HG03520 (cell line): ENCODE data around the gene RABEPK.
"Not testable (repeated sequence)": the region's sequence is repeated elsewhere in the genome, so short reads cannot be mapped to it uniquely, and the experiment has no call there.

Experiments used
- ATAC-seq: cut with Tn5 transposase; IDR thresholded peaks from one replicate; pipeline ENCODE4 v1.9.1; 2021; ENCODE audit warnings: mild to moderate bottlenecking, moderate library complexity; ENCODE audit not compliant: unreplicated experiment

RABEPK gene

DNA sequence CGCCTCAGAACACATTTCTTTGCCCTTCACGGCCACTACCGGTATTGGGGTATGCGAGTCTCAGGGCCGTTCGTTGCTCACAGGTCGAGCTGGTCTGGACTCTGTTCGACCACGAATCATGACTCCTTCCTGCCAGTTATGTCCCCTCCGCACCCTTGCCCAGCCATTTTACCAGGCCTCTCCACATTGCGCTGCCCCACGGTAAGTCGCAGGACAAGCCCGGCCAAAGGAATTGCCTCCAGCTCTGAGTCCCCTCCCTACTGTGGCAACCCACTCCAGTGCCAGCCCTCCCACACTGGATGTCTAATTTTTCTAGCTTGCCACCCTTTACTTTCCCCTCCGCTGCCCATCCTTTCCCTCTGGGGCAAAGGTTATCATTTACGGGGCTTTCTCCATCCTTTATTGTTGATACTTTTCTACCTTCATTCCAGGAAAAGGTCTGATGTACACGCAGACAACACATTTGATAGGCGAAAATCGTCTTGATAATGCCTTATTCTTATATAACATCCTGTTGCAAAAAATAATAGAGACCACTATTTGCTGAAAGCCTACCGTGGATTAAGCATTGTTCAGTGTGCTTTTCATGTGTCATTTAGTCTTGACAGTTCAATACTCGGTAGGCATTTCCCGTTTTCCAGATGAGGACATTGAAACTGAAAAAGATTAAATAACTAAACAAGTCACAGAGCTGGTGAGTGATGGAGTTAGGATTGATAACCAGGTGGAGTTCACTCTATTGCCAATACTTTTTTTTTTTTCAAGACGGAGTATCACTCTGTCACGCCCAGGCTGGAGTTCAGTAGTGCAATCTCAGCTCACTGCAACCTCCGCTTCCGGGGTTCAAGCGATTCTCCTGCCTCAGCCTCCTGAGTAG is 41.8 kb downstream of the RABEPK start:
- no peak for ATAC-seq

DNA sequence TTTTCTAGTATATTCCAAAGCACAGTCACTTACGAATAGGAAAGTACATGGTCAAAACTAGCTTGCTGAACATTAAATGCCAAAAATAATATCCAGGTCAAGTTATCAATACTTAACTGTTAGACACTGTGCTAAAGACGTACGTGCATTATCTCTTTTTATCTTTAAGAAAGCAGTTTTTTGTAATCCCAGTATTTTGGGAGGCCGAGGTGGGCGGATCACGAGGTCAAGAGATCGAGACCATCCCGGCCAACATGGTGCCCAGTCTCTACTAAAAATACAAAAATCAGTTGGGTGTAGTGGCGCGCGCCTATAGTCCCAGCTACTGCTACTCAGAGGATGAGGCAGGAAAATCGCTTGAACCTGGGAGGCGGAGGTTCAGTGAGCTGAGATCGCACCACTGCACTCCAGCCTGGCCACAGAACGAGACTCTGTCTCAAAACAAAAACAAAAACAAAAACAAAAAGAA is 43.5 kb downstream of the RABEPK start:
- ATAC-seq, result no peak

DNA sequence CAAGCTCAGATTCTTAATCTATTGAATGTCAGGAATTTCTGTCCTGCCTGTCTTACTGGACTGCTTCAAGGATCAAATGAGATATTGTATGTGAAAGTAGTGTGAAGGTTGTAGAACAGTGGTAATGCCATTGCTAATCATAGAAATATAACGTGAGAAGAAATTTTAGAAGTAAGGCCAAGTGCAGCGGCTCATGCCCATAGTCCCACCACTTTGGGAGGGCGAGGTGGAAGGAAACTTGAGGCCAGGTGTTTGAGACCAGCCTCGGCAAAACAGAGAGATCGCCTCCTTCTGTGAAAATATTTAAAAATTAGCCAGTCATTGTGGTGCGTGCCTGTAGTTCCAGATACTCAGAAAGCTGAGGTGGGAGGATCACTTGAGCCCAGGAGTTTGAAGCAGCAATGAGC is 45.9 kb downstream of the RABEPK start:
- ATAC-seq, result no peak

- no peak for ATAC-seq
Measured at GRCh38 chr9:125254231-125254630, 53.9 kb downstream of the RABEPK start.

GRCh38 chr9:125255781-125256391 is 55.5 kb downstream of the RABEPK start:
- no peak for ATAC-seq

- no peak for ATAC-seq
Measured at GRCh38 chr9:125258160-125258785, 57.9 kb downstream of the RABEPK start.

DNA sequence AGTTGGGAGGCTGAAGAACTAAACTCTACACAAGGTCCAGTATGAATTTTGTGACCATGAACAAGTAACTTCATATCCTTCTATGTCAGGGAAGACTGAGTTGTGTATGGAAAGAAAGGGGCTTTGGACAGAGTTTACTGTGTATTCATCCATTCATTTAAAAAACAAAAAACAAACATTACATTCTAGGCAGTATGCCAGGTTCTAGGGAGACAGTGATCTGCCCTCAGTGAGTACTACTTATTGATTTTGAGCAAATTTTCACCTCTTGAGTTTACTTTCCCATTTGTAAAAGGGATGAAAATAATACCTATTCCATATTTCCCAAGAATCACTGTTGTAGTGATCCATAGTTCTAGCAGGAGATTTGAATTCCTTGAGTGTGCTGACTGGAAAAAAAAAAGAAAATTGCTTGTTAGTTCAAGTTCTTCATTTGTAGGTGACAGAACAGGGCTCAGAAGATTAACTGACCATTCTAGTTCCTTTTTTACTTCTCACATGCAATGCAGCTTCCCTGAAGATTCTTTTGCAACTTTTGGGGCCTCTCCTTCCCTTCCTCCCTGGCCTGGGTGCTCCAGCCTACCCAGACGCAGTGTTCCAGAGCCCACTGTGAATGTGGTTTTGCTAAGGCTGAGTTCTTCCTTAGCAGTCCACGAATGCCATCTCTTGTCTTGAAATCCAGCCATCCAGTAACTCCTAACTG is 58.6 kb downstream of the RABEPK start:
- no peak for ATAC-seq

DNA sequence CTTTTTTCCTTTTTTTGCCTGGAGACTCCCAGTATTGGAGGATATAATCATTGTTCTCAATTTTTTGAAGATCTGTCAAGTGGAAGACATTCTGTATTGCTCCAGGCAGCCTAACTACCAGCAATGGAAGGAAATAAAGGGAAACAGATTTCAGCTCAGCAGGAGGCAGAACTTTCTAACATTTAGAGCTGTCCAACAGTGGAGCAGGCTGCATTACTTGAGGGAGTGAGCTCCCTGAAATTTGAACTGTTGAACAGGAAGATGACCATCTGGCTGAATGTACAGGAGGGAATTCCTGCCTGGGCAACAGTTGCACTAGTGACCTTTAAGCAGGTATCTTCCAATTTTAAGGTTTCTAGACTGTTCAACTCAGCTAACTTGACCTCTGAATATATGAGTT is 60.2 kb downstream of the RABEPK start:
- ATAC-seq, result no peak

DNA sequence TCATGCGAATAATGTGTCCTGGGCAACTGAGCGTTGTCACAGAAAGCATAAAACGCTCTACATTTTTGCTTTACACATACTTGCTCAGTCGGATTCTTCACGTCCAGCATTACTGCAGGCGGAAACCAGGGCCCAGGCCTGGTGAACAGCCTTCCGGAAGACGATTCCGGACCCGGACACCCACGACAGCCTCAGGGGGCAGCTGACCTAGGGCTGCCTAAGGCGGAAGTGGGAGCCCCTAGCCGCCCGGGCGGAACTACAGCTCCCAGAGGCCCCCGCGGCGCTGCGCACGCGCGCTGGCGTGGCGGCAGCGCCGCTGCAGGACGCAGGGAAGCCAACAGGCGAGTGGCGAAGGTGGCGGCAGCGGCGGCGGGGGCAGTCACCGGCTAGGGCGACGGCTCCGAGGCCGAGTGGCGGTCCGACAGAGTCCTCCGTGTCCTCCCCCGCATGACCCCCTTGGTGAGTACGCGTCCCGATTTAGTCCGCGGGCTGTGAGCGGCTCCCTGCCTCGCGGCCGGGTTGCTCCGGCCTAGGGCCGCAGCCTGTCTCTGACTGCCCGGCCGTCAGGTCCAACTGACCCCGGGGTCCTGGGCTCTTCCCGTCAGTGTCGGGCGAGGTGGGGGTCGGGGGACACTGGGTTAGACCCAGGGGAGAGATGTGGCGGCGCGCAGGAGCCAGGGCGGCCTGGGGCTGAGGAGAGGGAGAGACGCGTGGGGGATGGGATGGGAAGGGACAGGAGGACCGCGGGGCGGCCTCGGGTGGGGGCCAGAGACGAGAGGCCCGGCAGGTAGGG is 61.4 kb downstream of the RABEPK start, which contains the start of gene GAPVD1:
Gene GAPVD1, plus strand, starts transcription at position 326 of the 793 bp plus-strand sequence. CDS start 37,096 bp downstream, outside the sequence.
- peak; percentile 89 for ATAC-seq

DNA sequence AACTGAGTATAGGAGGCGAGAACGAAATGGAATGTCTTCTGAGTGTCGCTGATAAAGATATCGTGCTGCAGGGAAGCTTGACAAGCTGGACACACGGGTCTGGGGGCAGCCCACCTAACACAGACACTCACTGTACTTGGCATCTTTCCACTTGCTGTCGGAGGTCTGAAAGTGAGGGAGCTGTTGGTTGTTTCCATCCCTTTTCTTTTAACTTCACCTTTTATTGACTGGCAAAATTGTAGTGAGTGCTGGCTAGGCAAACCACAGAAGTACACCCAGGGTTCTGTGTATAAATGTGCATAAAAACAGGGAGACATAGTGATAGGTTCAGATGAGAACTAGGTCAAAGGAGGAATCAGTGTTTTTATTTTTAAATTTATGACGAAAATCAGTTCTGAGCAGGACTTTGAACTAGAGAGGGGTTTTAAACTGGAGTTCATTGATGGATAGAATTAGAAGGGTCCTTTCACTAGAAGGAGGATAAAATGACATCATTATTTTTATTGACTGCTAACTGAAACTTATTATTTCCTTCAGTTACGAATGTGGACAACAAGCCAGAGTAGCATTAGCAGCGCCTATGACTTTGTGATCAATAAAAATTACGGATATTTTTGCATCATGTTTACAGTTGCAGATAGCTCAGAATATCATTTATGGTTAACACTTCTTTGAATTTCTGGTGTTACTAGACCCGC is 62.1 kb downstream of the RABEPK start:
- ATAC-seq, result no peak

DNA sequence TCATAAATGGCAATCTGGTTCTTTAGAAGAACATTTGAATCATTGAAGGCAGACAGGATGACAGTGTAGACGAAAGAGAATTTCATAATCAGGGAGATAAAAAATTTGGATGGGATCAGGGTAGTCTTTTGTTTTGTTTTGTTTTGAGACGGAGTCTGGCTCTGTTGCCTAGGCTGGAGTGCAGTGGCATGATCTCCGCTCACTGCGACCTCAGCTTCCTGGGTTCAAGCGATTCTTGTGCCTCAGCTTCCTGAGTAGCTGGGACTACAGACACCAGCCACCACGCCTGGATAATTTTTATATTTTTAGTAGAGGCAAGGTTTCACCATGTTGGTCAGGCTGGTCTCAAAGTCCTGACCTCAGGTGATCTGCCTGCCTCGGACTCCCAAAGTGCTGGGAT is 63.7 kb downstream of the RABEPK start:
- not testable (repeated sequence) for ATAC-seq

- no peak for ATAC-seq
Measured at GRCh38 chr9:125268394-125269013, 68.2 kb downstream of the RABEPK start.

DNA sequence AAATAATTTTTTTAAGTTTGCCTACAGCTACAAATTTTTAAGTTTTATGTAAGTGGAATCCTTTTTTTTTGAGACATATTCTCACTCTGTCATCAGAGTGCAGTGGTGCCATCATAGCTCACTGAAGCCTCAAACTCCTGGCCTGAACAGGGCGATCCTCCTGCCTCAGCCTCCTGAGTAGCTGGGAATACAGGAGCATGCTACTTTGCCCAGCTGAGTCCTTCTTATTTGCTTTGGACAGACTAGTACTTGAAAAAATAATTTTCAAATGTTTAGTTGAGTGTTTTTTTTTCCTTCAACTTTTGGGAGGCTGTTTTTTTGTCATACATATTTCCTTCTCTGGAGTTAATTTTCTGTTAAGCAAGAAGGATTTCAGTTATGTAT is 68.7 kb downstream of the RABEPK start:
- no peak for ATAC-seq

GRCh38 chr9:125271081-125271480 is 70.7 kb downstream of the RABEPK start:
- no peak for ATAC-seq

- no peak for ATAC-seq
Measured at GRCh38 chr9:125272697-125273096, 72.4 kb downstream of the RABEPK start.

DNA sequence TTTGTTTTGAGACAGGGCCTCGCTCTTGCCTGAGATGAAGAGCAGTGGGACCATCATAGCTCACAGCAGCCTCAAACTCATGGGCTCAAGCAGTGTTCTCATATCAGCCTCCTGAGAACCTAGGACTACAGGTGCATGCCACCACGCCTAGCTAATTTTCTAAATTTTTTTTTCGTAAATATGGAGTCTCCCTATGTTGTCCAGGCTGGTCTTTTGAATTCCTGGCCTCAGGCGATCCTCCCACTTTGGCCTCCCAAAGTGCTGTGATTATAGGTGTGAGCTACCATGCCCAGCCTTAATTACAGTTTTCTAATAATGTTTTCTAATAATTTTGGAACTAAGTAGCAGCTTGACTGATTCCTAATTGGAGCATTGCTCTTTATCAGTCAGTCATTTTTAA is 76.4 kb downstream of the RABEPK start:
- ATAC-seq, result no peak

- no peak for ATAC-seq
Measured at GRCh38 chr9:125277411-125277810, 77.1 kb downstream of the RABEPK start.

- ATAC-seq, result no peak
Measured at GRCh38 chr9:125280945-125281344, 80.6 kb downstream of the RABEPK start.
